ENCODE data around the gene U2SURP.
"Not testable (repeated sequence)": the region's sequence is repeated elsewhere in the genome, so short reads cannot be mapped to it uniquely, and the experiment has no call there.

Gene U2SURP

GRCh38 chr3:143024351-143024960 is 23.1 kb downstream of the U2SURP start:
- DNase-seq, result no peak

GRCh38 chr3:143031327-143031726 is 30.0 kb downstream of the U2SURP start:
- DNase-seq, result no peak

- not testable (repeated sequence) for DNase-seq
These were observed 30.5 kb downstream of the U2SURP start for GRCh38 chr3:143031796-143032387.

GRCh38 chr3:143035466-143036211 is 34.3 kb downstream of the U2SURP start:
- no peak for DNase-seq

GRCh38 chr3:143036557-143036956 is 35.2 kb downstream of the U2SURP start:
- DNase-seq, result no peak

- no peak for DNase-seq
These were observed 36.5 kb downstream of the U2SURP start for GRCh38 chr3:143037867-143038266.

GRCh38 chr3:143040261-143040879 is 39.0 kb downstream of the U2SURP start:
- no peak for DNase-seq

GRCh38 chr3:143041903-143042302 is 40.5 kb downstream of the U2SURP start:
- no peak for DNase-seq

GRCh38 chr3:143045639-143046038 is 44.3 kb downstream of the U2SURP start:
- DNase-seq, result no peak

- not testable (repeated sequence) for DNase-seq
These were observed 44.7 kb downstream of the U2SURP start for GRCh38 chr3:143046075-143046474.

- DNase-seq, result no peak
These were observed 52.6 kb downstream of the U2SURP start for GRCh38 chr3:143054011-143054410.

GRCh38 chr3:143056372-143056771 is 55.0 kb downstream of the U2SURP start:
- DNase-seq, result no peak

GRCh38 chr3:143060906-143061305 is 59.5 kb downstream of the U2SURP start:
- no peak for DNase-seq

GRCh38 chr3:143063018-143063417 is 61.6 kb downstream of the U2SURP start:
- no peak for DNase-seq

GRCh38 chr3:143064777-143065176 is 63.4 kb downstream of the U2SURP start:
- DNase-seq, result no peak

GRCh38 chr3:143065364-143065763 is 64.0 kb downstream of the U2SURP start:
- DNase-seq, result no peak

GRCh38 chr3:143066033-143066432 is 64.7 kb downstream of the U2SURP start:
- DNase-seq, result no peak

- no peak for DNase-seq
These were observed 65.8 kb downstream of the U2SURP start for GRCh38 chr3:143067201-143067600.

- no peak for DNase-seq
These were observed 66.7 kb downstream of the U2SURP start for GRCh38 chr3:143068059-143068458.

GRCh38 chr3:143070977-143071551 is 69.7 kb downstream of the U2SURP start:
- DNase-seq, result no peak

- DNase-seq, result no peak
These were observed 70.4 kb downstream of the U2SURP start for GRCh38 chr3:143071776-143072175.

- DNase-seq, result not testable (repeated sequence)
These were observed 71.1 kb downstream of the U2SURP start for GRCh38 chr3:143072298-143073020.

- DNase-seq, result not testable (repeated sequence)
These were observed 72.2 kb downstream of the U2SURP start for GRCh38 chr3:143073541-143073940.

Measured in NCI-H1436 (cell line).